HG02970 (cell line): ENCODE data around the gene DGCR2.

Experiments used
- ATAC-seq: cut with Tn5 transposase; IDR thresholded peaks from one replicate; pipeline ENCODE4 v1.9.1; 2021; ENCODE audit warnings: mild to moderate bottlenecking, moderate library complexity, moderate number of reproducible peaks; ENCODE audit not compliant: unreplicated experiment, low FRiP score

The DGCR2 gene

GRCh38 chr22:19127329-19128008 lies 5.3 kb upstream of the DGCR2 start:
- ATAC-seq = no peak

GRCh38 chr22:19126309-19127273 lies 4.4 kb upstream of the DGCR2 start:
- ATAC-seq = no peak

GRCh38 chr22:19125474-19126308 lies 3.5 kb upstream of the DGCR2 start:
- no peak for ATAC-seq

GRCh38 chr22:19125011-19125410 lies 2.8 kb upstream of the DGCR2 start:
- ATAC-seq = no peak

GRCh38 chr22:19124377-19124776 lies 2.2 kb upstream of the DGCR2 start:
- ATAC-seq = no peak

- ATAC-seq = no peak
These were observed 1.7 kb upstream of the DGCR2 start for GRCh38 chr22:19123936-19124335.

- no peak for ATAC-seq
These were observed 710 bp upstream of the DGCR2 start for GRCh38 chr22:19122752-19123492.

GRCh38 chr22:19121631-19122142 lies 525 bp downstream of the DGCR2 start:
- peak; percentile 27 for ATAC-seq

GRCh38 chr22:19120829-19121630 lies 1.2 kb downstream of the DGCR2 start:
- peak; percentile 3 for ATAC-seq

- no peak for ATAC-seq
These were observed 2.3 kb downstream of the DGCR2 start for GRCh38 chr22:19119949-19120348.

GRCh38 chr22:19118329-19118880 lies 3.8 kb downstream of the DGCR2 start:
- ATAC-seq = no peak

- no peak for ATAC-seq
These were observed 5.1 kb downstream of the DGCR2 start for GRCh38 chr22:19117111-19117512.

- ATAC-seq = no peak
These were observed 6.6 kb downstream of the DGCR2 start for GRCh38 chr22:19115628-19116027.

- no peak for ATAC-seq
These were observed 7.1 kb downstream of the DGCR2 start for GRCh38 chr22:19114984-19115552.

- no peak for ATAC-seq
These were observed 8.8 kb downstream of the DGCR2 start for GRCh38 chr22:19113429-19113828.

- no peak for ATAC-seq
These were observed 10.6 kb downstream of the DGCR2 start for GRCh38 chr22:19111584-19111983.

- no peak for ATAC-seq
These were observed 11.1 kb downstream of the DGCR2 start for GRCh38 chr22:19111140-19111539.

- ATAC-seq = no peak
These were observed 11.6 kb downstream of the DGCR2 start for GRCh38 chr22:19110646-19111045.
